Suppressor macrophage treated with lipopolysaccharide for 4 hours (primary cell): ENCODE data around the gene NXPH2.
A peak's percentile ranks its signal among the peaks of the same experiment; 100 is the strongest.

Experiments used
- DNase-seq: peaks from one replicate; pipeline ENCODE4 v3.0.0-alpha.2; 2020

The NXPH2 gene

GRCh38 chr2:138630164-138630563 is 150.0 kb downstream of the NXPH2 start:
- DNase-seq = no peak

- peak; percentile 26 for DNase-seq
Observed at GRCh38 chr2:138626148-138626547, 154.0 kb downstream of the NXPH2 start.

- peak; percentile 12 for DNase-seq
Observed at GRCh38 chr2:138622613-138623012, 157.6 kb downstream of the NXPH2 start.

- DNase-seq = no peak
Observed at GRCh38 chr2:138621139-138621538, 159.1 kb downstream of the NXPH2 start.

- DNase-seq = no peak
Observed at GRCh38 chr2:138620431-138620830, 159.8 kb downstream of the NXPH2 start.
